GM19372 (cell line): ENCODE data around the gene PAQR6.

Experiments
- ATAC-seq: cut with Tn5 transposase; IDR thresholded peaks from one replicate; pipeline ENCODE4 v1.9.1; 2021; ENCODE audit warnings: mild to moderate bottlenecking, low read depth, moderate library complexity; ENCODE audit not compliant: unreplicated experiment

The PAQR6 gene

DNA sequence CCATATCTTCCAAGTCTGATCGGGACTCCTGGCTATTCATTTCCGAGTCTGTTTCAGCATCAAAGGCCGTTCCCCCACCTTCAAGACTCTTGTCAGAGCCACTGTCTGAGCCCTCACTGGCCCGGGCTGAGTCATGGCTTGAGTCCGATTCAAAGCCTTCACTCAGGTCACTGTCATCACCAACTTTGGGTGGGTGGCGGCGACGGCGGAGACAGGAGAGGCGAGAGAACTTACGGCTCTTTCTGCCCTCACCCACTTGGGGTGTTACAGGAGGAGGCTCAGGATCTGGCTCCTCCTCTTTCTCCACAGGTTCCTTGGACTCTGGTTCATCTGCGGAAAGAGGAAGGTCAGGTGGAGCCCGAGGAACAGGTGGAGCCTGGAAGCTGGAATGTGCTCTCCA lies 18.2 kb upstream of the PAQR6 start:
- no peak for ATAC-seq

GRCh38 chr1:156263288-156263655 lies 15.4 kb upstream of the PAQR6 start:
- ATAC-seq = no peak

GRCh38 chr1:156262461-156263287 lies 14.8 kb upstream of the PAQR6 start:
- no peak for ATAC-seq

GRCh38 chr1:156260896-156261295 lies 13.0 kb upstream of the PAQR6 start:
- ATAC-seq = no peak

DNA sequence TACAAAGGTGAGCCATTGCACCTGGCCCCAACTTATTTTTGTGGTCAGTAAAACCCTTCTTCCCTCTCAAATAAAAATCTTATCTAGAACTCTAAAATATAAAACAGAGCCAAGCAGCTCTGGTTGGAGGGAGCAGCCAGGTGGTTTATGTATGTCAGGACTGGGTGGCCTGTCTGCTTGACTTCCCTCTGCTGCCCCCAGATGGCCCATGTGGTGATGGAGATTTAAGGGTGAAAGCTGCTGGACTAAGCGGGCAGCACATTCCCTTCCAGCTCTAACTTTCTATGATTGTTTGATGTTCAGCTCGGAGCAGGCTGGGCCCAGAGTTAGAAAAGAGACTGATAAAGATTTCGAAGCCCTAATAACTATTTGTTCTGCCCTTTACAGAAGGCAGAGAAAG lies 11.9 kb upstream of the PAQR6 start:
- no peak for ATAC-seq

DNA sequence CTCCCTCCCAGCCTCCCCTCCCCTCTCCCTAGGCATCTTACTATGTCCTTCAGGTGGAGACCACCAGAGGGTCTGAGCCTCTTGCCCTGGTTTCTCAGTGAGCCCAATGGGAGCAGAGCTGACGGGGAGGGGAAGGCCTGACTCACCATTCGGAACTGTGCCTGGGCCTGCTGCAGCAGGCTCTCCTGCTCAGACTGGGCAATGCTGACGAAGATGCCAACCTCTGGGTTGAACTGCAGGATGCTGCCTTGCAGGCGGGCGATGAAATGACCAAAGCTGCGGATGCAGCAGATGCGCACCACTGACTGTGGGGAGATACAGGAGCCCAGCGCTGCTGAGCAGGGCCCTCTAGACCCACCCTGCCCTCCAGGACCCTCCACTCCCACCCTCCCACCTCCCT lies 11.0 kb upstream of the PAQR6 start:
- ATAC-seq = no peak

DNA sequence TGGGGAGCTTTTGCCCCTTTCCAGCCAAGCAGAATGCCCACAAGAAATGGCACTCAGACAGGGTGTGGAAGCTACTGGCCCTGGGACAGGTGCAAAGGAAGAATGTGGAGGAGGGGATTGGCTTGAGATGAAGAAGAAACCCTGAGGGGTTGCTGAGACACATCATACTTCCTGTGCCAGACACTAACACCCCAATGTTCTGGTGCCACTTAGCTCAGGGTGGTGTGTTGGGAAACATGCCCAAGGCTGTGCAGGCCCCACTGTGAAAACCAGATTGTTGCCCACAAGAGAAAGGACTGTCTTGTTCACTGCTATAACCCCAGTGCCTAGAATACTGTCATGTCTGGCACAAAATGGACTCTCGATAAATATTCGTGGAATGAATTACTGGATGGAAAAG lies 9.9 kb upstream of the PAQR6 start:
- ATAC-seq = no peak

- no peak for ATAC-seq
These were observed 5.8 kb upstream of the PAQR6 start for GRCh38 chr1:156253634-156254033.

DNA sequence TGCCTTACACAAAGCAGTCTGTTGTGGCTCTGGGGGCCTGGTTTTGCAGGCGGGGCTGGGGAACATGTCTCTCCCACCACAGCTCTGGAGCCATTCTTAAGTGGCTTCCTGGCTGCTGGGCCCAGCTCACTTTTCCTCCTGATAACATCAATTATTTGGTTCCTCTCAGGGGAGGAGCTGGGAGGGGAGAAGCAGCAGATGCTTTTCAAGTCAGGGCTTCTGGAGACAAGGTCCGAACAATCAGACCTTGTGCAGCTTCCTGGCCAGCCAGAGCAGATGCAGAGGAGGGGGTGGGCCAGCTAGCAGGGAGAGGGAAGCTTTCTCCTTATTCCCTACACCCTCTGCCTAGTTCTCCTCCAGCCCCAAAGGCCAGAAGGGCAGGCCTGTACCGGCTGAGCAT lies 3.7 kb upstream of the PAQR6 start:
- no peak for ATAC-seq

DNA sequence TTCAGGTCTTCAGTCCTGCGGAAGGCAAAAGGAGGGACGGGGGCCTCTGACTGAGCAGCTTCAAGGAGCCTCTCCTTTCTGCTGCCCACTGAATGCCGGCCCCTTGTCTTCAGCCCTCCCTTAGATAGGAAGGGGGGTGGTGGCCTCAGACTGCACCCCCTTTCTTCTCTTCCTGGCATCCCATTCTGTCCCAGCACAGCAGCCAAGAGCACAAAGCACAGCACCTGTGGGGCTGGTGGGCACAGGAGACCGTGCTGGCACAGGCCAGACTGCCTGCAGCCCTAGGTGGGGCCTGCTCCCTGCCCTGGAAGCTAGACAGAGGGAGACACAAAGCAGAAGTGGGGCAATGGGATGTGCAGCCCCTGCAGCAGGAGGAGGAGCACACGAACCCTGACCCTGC lies 1.7 kb upstream of the PAQR6 start:
- ATAC-seq = no peak

DNA sequence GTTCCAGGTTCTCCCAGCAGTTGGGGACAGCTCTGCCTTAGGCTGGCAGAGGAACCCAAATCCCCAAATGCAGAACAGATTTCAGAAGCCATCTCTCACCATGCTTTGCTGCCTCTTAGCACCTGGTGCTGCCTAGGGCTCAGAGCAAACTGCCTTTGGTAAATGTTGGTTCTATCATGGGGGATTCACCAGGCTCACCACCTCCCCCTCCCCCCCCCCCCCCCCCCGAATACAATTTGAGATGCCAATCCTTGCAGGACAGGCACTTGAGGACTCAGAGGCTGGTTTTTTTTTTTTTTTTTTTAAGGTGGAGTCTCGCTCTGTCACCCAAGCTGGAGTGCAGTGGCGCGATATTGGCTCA lies 447 bp upstream of the PAQR6 start:
- no peak for ATAC-seq

- ATAC-seq = no peak
These were observed 936 bp downstream of the PAQR6 start for GRCh38 chr1:156246781-156247459.

GRCh38 chr1:156246241-156246780 lies 1.5 kb downstream of the PAQR6 start:
- ATAC-seq = no peak

- ATAC-seq = no peak
These were observed 2.2 kb downstream of the PAQR6 start for GRCh38 chr1:156245451-156246232.

DNA sequence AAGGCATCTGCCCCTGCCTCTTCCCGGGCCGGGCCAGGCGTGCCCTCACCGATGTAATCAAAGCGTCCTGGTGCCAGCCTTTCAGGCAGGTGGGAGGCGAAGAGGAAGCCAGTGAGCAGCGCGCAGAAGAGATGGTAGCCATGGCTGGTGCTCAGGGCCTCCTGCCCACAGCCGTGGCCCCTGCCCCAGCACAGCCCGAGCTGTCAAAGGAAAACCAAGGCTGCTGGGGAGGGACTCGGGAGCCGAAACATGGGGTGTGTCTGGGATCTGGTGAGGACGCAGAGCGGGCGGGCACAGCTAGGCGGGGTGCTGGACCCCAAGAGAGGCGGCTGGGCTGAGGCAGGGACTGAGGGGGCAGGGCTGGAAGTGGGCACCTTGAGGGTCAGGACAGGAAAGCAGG lies 3.1 kb downstream of the PAQR6 start:
- no peak for ATAC-seq

DNA sequence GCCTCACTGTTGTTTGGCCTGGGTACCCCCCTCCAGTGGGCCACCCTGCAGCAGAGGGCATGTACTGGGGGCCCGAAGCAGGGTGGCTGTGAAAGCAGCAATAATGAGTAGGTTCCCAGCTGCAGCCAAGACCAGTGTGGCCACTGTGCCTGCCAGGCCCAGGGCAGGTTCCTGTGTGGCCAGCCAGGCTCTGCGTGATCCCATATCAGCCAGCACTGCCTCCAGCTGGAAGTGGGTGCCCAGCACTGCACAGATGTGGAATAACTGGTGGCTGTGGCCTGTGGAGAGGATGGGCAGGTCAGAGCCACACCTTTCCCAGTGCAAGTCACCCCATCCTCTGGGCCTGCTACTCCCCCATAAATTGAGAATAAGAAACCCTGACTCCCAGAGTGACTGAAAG lies 3.7 kb downstream of the PAQR6 start:
- no peak for ATAC-seq

GRCh38 chr1:156242738-156243137 lies 5.1 kb downstream of the PAQR6 start:
- ATAC-seq = no peak

GRCh38 chr1:156241926-156242325 lies 5.9 kb downstream of the PAQR6 start, which contains the start of gene BGLAP:
TSS of gene BGLAP (plus strand) at chr1:156242184. CDS start at chr1:156242232, 48 bp downstream.
- ATAC-seq = no peak

DNA sequence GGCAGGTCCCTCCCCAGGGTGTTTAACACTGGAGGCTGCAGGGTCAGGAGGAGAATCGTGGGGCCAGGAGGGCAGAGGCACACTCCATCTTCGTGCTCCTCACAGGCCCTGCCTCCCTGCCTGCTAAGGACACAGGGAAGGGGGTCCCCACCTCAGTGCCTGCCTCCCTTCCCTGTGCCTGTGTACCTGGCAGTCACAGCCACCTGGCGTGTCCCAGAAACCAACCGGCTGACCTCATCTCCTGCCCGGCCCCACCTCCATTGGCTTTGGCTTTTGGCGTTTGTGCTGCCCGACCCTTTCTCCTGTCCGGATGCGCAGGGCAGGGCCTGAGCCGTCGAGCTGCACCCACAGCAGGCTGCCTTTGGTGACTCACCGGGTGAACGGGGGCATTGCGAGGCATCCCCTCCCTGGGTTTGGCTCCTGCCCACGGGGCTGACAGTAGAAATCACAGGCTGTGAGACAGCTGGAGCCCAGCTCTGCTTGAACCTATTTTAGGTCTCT lies 6.5 kb downstream of the PAQR6 start:
- no peak for ATAC-seq

GRCh38 chr1:156238248-156238647 lies 9.6 kb downstream of the PAQR6 start:
- ATAC-seq = no peak

DNA sequence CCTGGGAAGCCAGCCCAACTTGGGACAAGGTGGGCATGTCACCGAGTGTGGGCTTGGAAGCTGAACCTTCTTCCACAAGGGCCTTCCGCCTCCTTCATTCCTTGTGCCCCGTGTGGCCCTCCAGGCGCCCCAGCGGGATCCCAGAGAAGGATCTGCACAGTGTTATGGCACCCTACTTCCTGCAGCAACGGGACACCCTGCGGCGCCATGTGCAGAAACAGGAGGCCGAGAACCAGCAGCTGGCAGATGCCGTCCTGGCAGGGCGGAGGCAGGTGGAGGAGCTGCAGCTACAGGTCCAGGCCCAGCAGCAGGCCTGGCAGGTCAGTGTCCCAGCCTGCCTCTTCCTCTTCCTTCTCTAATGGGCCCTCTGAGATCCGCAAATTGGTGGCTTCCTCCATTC lies 11.7 kb downstream of the PAQR6 start:
- no peak for ATAC-seq
